Measurements from ENCODE around the gene ZSCAN5A.
A peak's percentile ranks its signal among the peaks of the same experiment; 100 is the strongest.
"Not testable (repeated sequence)": the region's sequence is repeated elsewhere in the genome, so short reads cannot be mapped to it uniquely, and the experiment has no call there.

Gene ZSCAN5A

GRCh38 chr19:56314381-56315076, at the start of gene ZSCAN5A:
TSS of gene ZSCAN5A (minus strand) at chr19:56314839. CDS start at chr19:56225046, 89,793 bp downstream.
- H3K27me3 ChIP-seq (ENCODE audit: insufficient read depth, low read length): no peaks in the 10 kb centered on the region
- H3K79me2 ChIP-seq (ENCODE audit: control insufficient read depth, insufficient read depth, low read length, unreplicated experiment): no peaks in the 10 kb centered on the region
- H2AFZ ChIP-seq (ENCODE audit: low read length, unreplicated experiment): peak within 1 kb of the TSS; percentile 77
- H3K36me3 ChIP-seq (ENCODE audit: insufficient read depth, low read length): no peaks in the 10 kb centered on the region
- peaks cover 9% of the 10 kb centered on the region for H3K4me1 ChIP-seq (ENCODE audit: control insufficient read depth, insufficient read depth, low read length, unreplicated experiment)
- H3K27ac ChIP-seq (ENCODE audit: low read depth, low read length): peak within 1 kb of the TSS; percentile 98
- H3K4me3 ChIP-seq (ENCODE audit: low read depth, low read length): peak within 1 kb of the TSS; percentile 91

- Histone ChIP-seq H3K4me3 (ENCODE audit: low read depth, low read length) (no peak overlapping the region), H3K4me1 (ENCODE audit: control insufficient read depth, insufficient read depth, low read length, unreplicated experiment) (no peaks in the 10 kb centered on the region), H3K27me3 (ENCODE audit: insufficient read depth, low read length) (no peaks in the 10 kb centered on the region)
Observed at GRCh38 chr19:56360841-56361240, 46.2 kb upstream of the ZSCAN5A start.

GRCh38 chr19:56356944-56357343, 42.3 kb upstream of the ZSCAN5A start:
- Histone ChIP-seq H3K4me1 (ENCODE audit: control insufficient read depth, insufficient read depth, low read length, unreplicated experiment) (no peaks in the 10 kb centered on the region), H3K27me3 (ENCODE audit: insufficient read depth, low read length) (no peaks in the 10 kb centered on the region), H3K4me3 (ENCODE audit: low read depth, low read length) (no peak overlapping the region), H3K36me3 (ENCODE audit: insufficient read depth, low read length) (no peaks in the 10 kb centered on the region), H3K79me2 (ENCODE audit: control insufficient read depth, insufficient read depth, low read length, unreplicated experiment) (no peaks in the 10 kb centered on the region), H2AFZ (ENCODE audit: low read length, unreplicated experiment) (no peak overlapping the region), H3K27ac (ENCODE audit: low read depth, low read length) (no peak overlapping the region)

More at GRCh38 chr19:56360841-56361240, 46.2 kb upstream of the ZSCAN5A start:
- Histone ChIP-seq H2AFZ (ENCODE audit: low read length, unreplicated experiment) (no peak overlapping the region), H3K79me2 (ENCODE audit: control insufficient read depth, insufficient read depth, low read length, unreplicated experiment) (no peaks in the 10 kb centered on the region), H3K36me3 (ENCODE audit: insufficient read depth, low read length) (peaks cover 3% of the 10 kb centered on the region; the same call in 1 of the 2 replicates), H3K27ac (ENCODE audit: low read depth, low read length) (no peak overlapping the region)

GRCh38 chr19:56355517-56355916, 40.9 kb upstream of the ZSCAN5A start:
- no peak overlapping the region for H3K4me3 ChIP-seq (ENCODE audit: low read depth, low read length)
- no peak overlapping the region for H2AFZ ChIP-seq (ENCODE audit: low read length, unreplicated experiment)
- H3K27me3 ChIP-seq (ENCODE audit: insufficient read depth, low read length): no peaks in the 10 kb centered on the region
- no peaks in the 10 kb centered on the region for H3K36me3 ChIP-seq (ENCODE audit: insufficient read depth, low read length)
- no peaks in the 10 kb centered on the region for H3K79me2 ChIP-seq (ENCODE audit: control insufficient read depth, insufficient read depth, low read length, unreplicated experiment)
- no peak overlapping the region for H3K27ac ChIP-seq (ENCODE audit: low read depth, low read length)
- no peaks in the 10 kb centered on the region for H3K4me1 ChIP-seq (ENCODE audit: control insufficient read depth, insufficient read depth, low read length, unreplicated experiment)

GRCh38 chr19:56351208-56351607, 36.6 kb upstream of the ZSCAN5A start:
- Histone ChIP-seq H3K79me2 (ENCODE audit: control insufficient read depth, insufficient read depth, low read length, unreplicated experiment) (no peaks in the 10 kb centered on the region), H3K4me3 (ENCODE audit: low read depth, low read length) (no peak overlapping the region), H3K36me3 (ENCODE audit: insufficient read depth, low read length) (no peaks in the 10 kb centered on the region), H2AFZ (ENCODE audit: low read length, unreplicated experiment) (no peak overlapping the region), H3K27me3 (ENCODE audit: insufficient read depth, low read length) (no peaks in the 10 kb centered on the region), H3K27ac (ENCODE audit: low read depth, low read length) (no peak overlapping the region), H3K4me1 (ENCODE audit: control insufficient read depth, insufficient read depth, low read length, unreplicated experiment) (no peaks in the 10 kb centered on the region)

- H3K27ac ChIP-seq (ENCODE audit: low read depth, low read length): no peak overlapping the region
- peak overlapping the region; percentile 12 for H2AFZ ChIP-seq (ENCODE audit: low read length, unreplicated experiment)
- H3K27me3 ChIP-seq (ENCODE audit: insufficient read depth, low read length): no peaks in the 10 kb centered on the region
Observed at GRCh38 chr19:56350416-56351045, 35.9 kb upstream of the ZSCAN5A start.

GRCh38 chr19:56348289-56348877, 33.7 kb upstream of the ZSCAN5A start:
- Histone ChIP-seq H3K27ac (ENCODE audit: low read depth, low read length) (no peak overlapping the region), H3K36me3 (ENCODE audit: insufficient read depth, low read length) (no peaks in the 10 kb centered on the region)

More at GRCh38 chr19:56350416-56351045, 35.9 kb upstream of the ZSCAN5A start:
- no peak overlapping the region for H3K4me3 ChIP-seq (ENCODE audit: low read depth, low read length)
- no peaks in the 10 kb centered on the region for H3K36me3 ChIP-seq (ENCODE audit: insufficient read depth, low read length)
- H3K79me2 ChIP-seq (ENCODE audit: control insufficient read depth, insufficient read depth, low read length, unreplicated experiment): no peaks in the 10 kb centered on the region
- no peaks in the 10 kb centered on the region for H3K4me1 ChIP-seq (ENCODE audit: control insufficient read depth, insufficient read depth, low read length, unreplicated experiment)

GRCh38 chr19:56347163-56347778, 32.6 kb upstream of the ZSCAN5A start:
- H3K27me3 ChIP-seq (ENCODE audit: insufficient read depth, low read length): no peaks in the 10 kb centered on the region
- no peaks in the 10 kb centered on the region for H3K4me1 ChIP-seq (ENCODE audit: control insufficient read depth, insufficient read depth, low read length, unreplicated experiment)
- H3K79me2 ChIP-seq (ENCODE audit: control insufficient read depth, insufficient read depth, low read length, unreplicated experiment): no peaks in the 10 kb centered on the region
- no peak overlapping the region for H2AFZ ChIP-seq (ENCODE audit: low read length, unreplicated experiment)
- no peak overlapping the region for H3K27ac ChIP-seq (ENCODE audit: low read depth, low read length)
- no peaks in the 10 kb centered on the region for H3K36me3 ChIP-seq (ENCODE audit: insufficient read depth, low read length)
- H3K4me3 ChIP-seq (ENCODE audit: low read depth, low read length): no peak overlapping the region

More at GRCh38 chr19:56348289-56348877, 33.7 kb upstream of the ZSCAN5A start:
- Histone ChIP-seq H2AFZ (ENCODE audit: low read length, unreplicated experiment) (no peak overlapping the region), H3K27me3 (ENCODE audit: insufficient read depth, low read length) (no peaks in the 10 kb centered on the region), H3K4me3 (ENCODE audit: low read depth, low read length) (no peak overlapping the region), H3K4me1 (ENCODE audit: control insufficient read depth, insufficient read depth, low read length, unreplicated experiment) (no peaks in the 10 kb centered on the region), H3K79me2 (ENCODE audit: control insufficient read depth, insufficient read depth, low read length, unreplicated experiment) (no peaks in the 10 kb centered on the region)

GRCh38 chr19:56341948-56342347, 27.3 kb upstream of the ZSCAN5A start:
- Histone ChIP-seq H3K4me1 (ENCODE audit: control insufficient read depth, insufficient read depth, low read length, unreplicated experiment) (no peaks in the 10 kb centered on the region), H3K27me3 (ENCODE audit: insufficient read depth, low read length) (no peaks in the 10 kb centered on the region), H2AFZ (ENCODE audit: low read length, unreplicated experiment) (no peak overlapping the region), H3K4me3 (ENCODE audit: low read depth, low read length) (no peak overlapping the region), H3K36me3 (ENCODE audit: insufficient read depth, low read length) (no peaks in the 10 kb centered on the region), H3K79me2 (ENCODE audit: control insufficient read depth, insufficient read depth, low read length, unreplicated experiment) (no peaks in the 10 kb centered on the region), H3K27ac (ENCODE audit: low read depth, low read length) (no peak overlapping the region)

GRCh38 chr19:56339031-56339430, 24.4 kb upstream of the ZSCAN5A start:
- not testable (repeated sequence) for H2AFZ ChIP-seq (ENCODE audit: low read length, unreplicated experiment); H3K36me3 ChIP-seq (ENCODE audit: insufficient read depth, low read length); H3K27ac ChIP-seq (ENCODE audit: low read depth, low read length); H3K4me3 ChIP-seq (ENCODE audit: low read depth, low read length); H3K4me1 ChIP-seq (ENCODE audit: control insufficient read depth, insufficient read depth, low read length, unreplicated experiment); H3K27me3 ChIP-seq (ENCODE audit: insufficient read depth, low read length); H3K79me2 ChIP-seq (ENCODE audit: control insufficient read depth, insufficient read depth, low read length, unreplicated experiment)
